CD4-positive, alpha-beta T cell treated with Interleukin-10 for 1 hour (primary cell): ENCODE data around the gene DYRK2.

ENCODE experiments used
- DNase-seq: peaks from one replicate; pipeline ENCODE4 v3.0.0-alpha.2; 2020

Gene DYRK2

DNA sequence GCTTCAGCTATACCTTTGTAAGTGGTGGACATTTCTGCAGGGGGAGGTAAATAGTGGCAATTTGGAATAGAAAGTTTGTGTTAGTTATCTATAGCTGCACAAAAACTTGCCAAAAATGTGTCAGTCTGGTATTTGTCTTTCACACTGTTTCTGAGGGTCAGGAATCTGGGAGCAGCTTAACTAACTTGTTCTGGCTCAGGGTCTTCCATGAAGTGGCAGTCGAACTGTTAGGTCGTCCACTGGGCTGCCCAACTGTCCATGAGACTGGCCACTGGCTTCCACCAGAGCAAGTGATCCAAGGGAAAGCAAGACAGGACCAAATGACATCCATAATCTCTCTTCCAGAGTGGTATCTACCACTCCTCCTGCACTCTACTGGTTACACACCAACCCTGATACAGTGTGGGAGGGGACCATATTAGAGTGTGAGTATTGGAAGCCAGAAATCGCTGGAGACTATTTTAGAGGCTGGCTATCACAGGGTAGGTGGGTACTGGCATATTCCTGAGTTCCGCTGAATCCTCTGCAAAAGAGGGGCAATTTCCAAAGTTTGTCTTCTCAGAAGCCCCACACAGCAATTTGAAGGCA is 60.9 kb downstream of the DYRK2 start:
- no peak for DNase-seq

DNA sequence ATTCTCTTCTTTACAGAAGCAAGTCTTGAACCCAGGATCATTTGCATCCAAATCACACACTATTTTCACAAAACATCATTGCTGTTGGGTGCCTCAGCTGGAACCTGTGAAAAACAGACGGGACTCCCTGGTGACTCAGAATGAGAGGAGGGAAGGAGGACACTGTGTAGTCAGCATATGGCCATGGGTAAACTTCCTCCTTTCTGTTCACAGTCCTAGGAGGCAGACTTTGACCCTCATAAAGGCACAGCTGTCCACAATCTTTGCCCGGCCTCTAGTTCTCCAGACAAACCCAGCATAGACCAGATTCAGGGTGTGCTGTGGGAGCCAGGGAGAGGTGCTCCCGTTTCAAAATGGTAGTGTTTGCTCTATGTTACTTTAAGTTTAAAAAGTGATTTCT is 62.0 kb downstream of the DYRK2 start:
- no peak for DNase-seq

DNA sequence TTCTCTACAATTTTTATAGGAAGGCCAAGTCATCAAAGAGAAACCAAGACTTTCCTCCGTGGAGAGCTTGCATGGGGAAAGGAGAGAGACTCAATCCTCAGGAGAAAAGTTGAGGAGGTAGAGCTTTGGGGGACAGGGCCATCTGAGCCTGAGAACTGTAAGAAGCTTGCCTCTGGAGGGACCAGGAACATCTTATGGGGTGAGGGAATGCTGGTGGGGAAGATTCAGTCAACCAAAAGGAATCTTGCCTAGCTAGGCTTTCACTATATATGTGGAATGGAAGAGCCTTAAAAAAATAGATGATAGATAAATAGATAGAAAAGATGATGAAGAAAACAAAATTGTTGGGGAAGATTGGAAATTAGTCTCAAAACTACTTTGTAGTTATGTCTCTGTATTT is 63.5 kb downstream of the DYRK2 start:
- no peak for DNase-seq

DNA sequence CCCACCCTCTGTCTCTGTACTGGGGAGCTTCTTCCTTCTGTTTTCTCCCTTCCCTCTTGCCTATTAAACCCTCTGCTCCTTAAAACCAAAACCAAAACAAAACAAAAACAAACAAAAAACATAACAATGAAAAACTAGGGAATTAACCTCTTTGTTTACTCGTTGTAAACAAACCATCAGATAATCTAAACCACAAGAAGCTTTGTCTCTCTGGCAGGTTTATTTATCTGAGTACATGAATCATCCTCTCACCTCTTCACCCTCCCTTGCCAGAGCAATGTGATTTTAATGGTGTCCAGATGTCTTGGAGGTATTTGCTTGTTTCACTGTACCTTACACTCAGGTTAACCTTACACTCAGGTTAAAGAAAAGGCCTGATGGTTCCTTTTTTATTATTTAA is 66.1 kb downstream of the DYRK2 start:
- no peak for DNase-seq
